DOHH2 (cell line): ENCODE data around the gene FRS3.

ENCODE experiments used
- H3F3A ChIP-seq: fragments of 200-600 bp; sonication (generic), shearing (Covaris generic); 2 replicates; pipeline ENCODE4 v1.6.0; 2016; ENCODE audit warnings: antibody characterized with exemption, mild to moderate bottlenecking; ENCODE audit not compliant: control insufficient read depth, insufficient read depth
- H3K27ac ChIP-seq: fragments of 200-600 bp; sonication (generic); 2 replicates; pipeline ENCODE4 v1.5.1; 2014; ENCODE audit warnings: low read depth, mild to moderate bottlenecking, low read length, moderate library complexity
- H3K27me3 ChIP-seq: fragments of 200-600 bp; sonication (generic); 2 replicates; pipeline ENCODE4 v1.6.1; 2014; ENCODE audit warnings: mild to moderate bottlenecking, low read length, mixed read lengths; ENCODE audit not compliant: control insufficient read depth
- H3K36me3 ChIP-seq: fragments of 200-600 bp; sonication (generic); 2 replicates; pipeline ENCODE4 v1.6.1; 2014; ENCODE audit warnings: mild to moderate bottlenecking, low read length, moderate library complexity, mixed read lengths; ENCODE audit not compliant: control insufficient read depth
- H3K4me1 ChIP-seq: fragments of 200-600 bp; sonication (generic); 2 replicates; pipeline ENCODE4 v1.6.1; 2014; ENCODE audit warnings: mild to moderate bottlenecking, low read length, mixed read lengths; ENCODE audit not compliant: control insufficient read depth
- H3K4me2 ChIP-seq: fragments of 200-600 bp; sonication (generic); 2 replicates; pipeline ENCODE4 v1.6.0; 2014; ENCODE audit warnings: mild to moderate bottlenecking, low read length, moderate library complexity
- H3K4me3 ChIP-seq: fragments of 200-600 bp; sonication (generic); 2 replicates; pipeline ENCODE4 v1.5.1; 2014; ENCODE audit warnings: mild to moderate bottlenecking, low read length, mixed read lengths
- H3K79me2 ChIP-seq: fragments of 200-600 bp; sonication (generic); 2 replicates; pipeline ENCODE4 v1.6.1; 2014; ENCODE audit warnings: mild to moderate bottlenecking, low read length, mixed read lengths; ENCODE audit not compliant: control insufficient read depth
- H3K9me2 ChIP-seq: fragments of 200-600 bp; sonication (generic); replicated peaks from 2 replicates; pipeline ENCODE4 v1.6.1; 2014; ENCODE audit warnings: mild to moderate bottlenecking, low read length, mixed read lengths; ENCODE audit not compliant: control insufficient read depth
- H3K9me3 ChIP-seq: fragments of 200-600 bp; sonication (generic); 2 replicates; pipeline ENCODE4 v1.6.1; 2014; ENCODE audit warnings: antibody characterized with exemption, low read length, mixed read lengths; ENCODE audit not compliant: control insufficient read depth, insufficient read depth
- H4K20me1 ChIP-seq: fragments of 200-600 bp; sonication (generic); 2 replicates; pipeline ENCODE4 v1.6.0; 2014; ENCODE audit warnings: low read depth, mild to moderate bottlenecking, antibody characterized with exemption, low read length, moderate library complexity; ENCODE audit not compliant: control insufficient read depth, insufficient read depth
- EZH2phosphoT487 ChIP-seq: fragments of 200-600 bp; sonication (generic); IDR thresholded peaks from 2 replicates; pipeline ENCODE4 v1.6.1; 2017; ENCODE audit warnings: borderline replicate concordance, mild to moderate bottlenecking, antibody characterized with exemption, low read length, moderate library complexity, mixed read lengths
- TF ChIP-seq, protein P1 (sequence below): fragments of 200-600 bp; sonication (generic); IDR thresholded peaks from one replicate; pipeline ENCODE4 v1.5.1; 2014; ENCODE audit warnings: antibody characterized with exemption, mild to moderate bottlenecking, low read depth, low read length; ENCODE audit not compliant: poor library complexity, severe bottlenecking

FRS3 gene

DNA sequence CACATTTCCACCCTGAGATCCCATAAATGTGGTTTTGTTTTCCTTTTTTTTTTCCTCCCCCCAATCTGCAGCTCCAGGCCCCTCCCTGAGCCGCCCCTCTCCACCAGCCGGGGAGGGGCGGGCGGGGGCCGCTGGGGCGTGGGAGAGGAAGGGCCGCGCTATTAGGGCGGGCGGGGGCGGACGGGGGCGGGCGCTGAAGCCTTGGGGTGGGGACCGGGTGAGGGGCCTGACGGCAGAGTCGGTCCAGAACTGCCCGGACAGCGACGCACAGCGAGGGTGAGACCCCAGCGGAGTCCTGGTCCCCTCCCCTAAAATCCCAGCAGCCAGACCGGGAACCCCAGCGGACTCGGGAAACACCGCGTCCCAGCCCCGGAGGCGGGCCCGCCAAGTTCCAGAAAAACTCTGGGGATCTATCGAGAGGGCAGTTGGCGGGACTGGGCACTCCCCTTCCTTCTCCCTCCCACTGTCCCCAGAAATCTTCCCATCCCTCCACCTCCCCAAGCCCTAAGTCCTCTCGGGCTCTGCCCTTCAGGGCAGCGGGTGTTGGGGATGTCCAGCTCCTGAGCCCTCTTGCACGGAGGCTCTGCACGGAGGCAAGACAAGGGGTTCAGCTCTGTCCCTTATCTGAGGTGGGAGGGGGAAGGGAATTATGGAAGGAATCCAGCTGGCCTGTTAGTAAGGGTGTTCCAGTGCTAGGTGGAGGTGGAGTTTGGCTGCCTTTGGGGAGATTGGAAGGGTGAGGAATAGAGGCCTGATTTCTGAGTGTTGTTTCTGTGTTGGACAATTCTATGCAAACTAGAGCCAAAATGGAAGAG, 1.1 kb upstream of the FRS3 start, which contains the start of gene PRICKLE4:
TSS of gene PRICKLE4 (plus strand) at position 232 of the 815 bp plus-strand sequence. CDS start 2,692 bp downstream, outside the sequence.
- Histone ChIP-seq H4K20me1 (no peaks in the 10 kb centered on the region), H3K27ac (no peak within 1 kb of the TSS), H3K4me1 (peaks cover 38% of the 10 kb centered on the region), H3K4me3 (peak within 1 kb of the TSS; percentile 87), H3K9me2 (no peaks in the 10 kb centered on the region), H3K4me2 (peak within 1 kb of the TSS; percentile 87), H3K79me2 (peaks cover 8% of the 10 kb centered on the region), H3K36me3 (peaks cover 1% of the 10 kb centered on the region), H3K9me3 (no peaks in the 10 kb centered on the region), H3K27me3 (peaks cover 4% of the 10 kb centered on the region), H3F3A (peaks cover 12% of the 10 kb centered on the region)
- no peak for TF ChIP-seq EZH2phosphoT487
- TF ChIP-seq, protein P1, sequence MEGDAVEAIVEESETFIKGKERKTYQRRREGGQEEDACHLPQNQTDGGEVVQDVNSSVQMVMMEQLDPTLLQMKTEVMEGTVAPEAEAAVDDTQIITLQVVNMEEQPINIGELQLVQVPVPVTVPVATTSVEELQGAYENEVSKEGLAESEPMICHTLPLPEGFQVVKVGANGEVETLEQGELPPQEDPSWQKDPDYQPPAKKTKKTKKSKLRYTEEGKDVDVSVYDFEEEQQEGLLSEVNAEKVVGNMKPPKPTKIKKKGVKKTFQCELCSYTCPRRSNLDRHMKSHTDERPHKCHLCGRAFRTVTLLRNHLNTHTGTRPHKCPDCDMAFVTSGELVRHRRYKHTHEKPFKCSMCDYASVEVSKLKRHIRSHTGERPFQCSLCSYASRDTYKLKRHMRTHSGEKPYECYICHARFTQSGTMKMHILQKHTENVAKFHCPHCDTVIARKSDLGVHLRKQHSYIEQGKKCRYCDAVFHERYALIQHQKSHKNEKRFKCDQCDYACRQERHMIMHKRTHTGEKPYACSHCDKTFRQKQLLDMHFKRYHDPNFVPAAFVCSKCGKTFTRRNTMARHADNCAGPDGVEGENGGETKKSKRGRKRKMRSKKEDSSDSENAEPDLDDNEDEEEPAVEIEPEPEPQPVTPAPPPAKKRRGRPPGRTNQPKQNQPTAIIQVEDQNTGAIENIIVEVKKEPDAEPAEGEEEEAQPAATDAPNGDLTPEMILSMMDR, result no peak

DNA sequence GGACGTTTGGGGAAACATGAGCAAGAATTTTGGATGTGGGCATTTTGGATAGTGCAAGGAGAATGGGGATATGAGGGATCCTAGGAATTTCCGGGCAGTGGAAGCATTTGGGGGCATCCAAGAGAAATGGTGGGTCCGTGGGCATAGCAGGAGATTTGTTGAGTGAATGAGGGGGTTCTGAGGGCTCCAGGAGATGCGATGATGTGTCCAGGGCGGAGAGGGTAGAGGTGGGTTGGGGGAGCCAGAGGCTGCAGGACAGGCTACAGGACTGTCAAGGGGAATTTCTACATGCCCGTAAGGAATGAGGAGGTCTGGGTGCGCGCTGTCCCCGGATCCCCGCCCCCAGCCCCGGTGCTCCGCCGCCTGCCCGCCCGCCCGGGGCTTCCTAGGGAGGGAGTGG, 364 bp downstream of the FRS3 start:
- no peaks in the 10 kb centered on the region for H3K9me2 ChIP-seq
- peaks cover 12% of the 10 kb centered on the region for H3F3A ChIP-seq
- H3K9me3 ChIP-seq, result no peaks in the 10 kb centered on the region
- no peak overlapping the region for H3K27ac ChIP-seq
- H3K4me1 ChIP-seq, result peaks cover 24% of the 10 kb centered on the region
- no peaks in the 10 kb centered on the region for H4K20me1 ChIP-seq
- H3K4me3 ChIP-seq, result peak overlapping the region; percentile 82
- TF ChIP-seq EZH2phosphoT487, result no peak
- TF ChIP-seq, protein P1, result no peak
- peaks cover 4% of the 10 kb centered on the region for H3K27me3 ChIP-seq
- H3K79me2 ChIP-seq, result peaks cover 7% of the 10 kb centered on the region
- peak overlapping the region; percentile 86 for H3K4me2 ChIP-seq
- peaks cover 10% of the 10 kb centered on the region for H3K36me3 ChIP-seq

DNA sequence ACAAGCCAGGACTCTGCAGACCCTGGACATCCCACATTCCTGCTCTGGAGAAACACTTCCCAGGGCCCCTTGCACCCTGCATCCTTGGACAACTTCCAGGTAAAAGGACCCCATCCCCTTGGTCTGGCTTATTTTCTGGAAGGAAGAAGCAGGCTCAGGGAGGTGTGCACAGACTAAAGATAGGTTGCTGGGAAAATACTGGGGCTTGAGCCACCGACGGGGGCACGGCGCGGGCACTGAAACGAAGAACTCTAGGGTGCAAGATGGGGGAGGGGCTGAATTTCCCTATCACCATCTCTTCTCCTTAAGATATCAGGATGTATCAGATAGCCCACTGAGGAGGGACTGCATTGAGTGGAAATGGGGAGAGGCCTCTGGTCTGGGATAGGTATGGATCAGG, 805 bp downstream of the FRS3 start:
- Histone ChIP-seq H3K4me2 (peak overlapping the region; percentile 86), H3K27ac (no peak overlapping the region)
- TF ChIP-seq, protein P1, result no peak
- TF ChIP-seq EZH2phosphoT487, result no peak

More for the DNA sequence above, 805 bp downstream of the FRS3 start:
- peaks cover 21% of the 10 kb centered on the region for H3K4me1 ChIP-seq
- H3K36me3 ChIP-seq, result peaks cover 10% of the 10 kb centered on the region
- no peaks in the 10 kb centered on the region for H3K9me2 ChIP-seq
- peaks cover 4% of the 10 kb centered on the region for H3K27me3 ChIP-seq
- peak overlapping the region; percentile 82 for H3K4me3 ChIP-seq
- H4K20me1 ChIP-seq, result no peaks in the 10 kb centered on the region
- H3K79me2 ChIP-seq, result peaks cover 7% of the 10 kb centered on the region
- peaks cover 12% of the 10 kb centered on the region for H3F3A ChIP-seq
- H3K9me3 ChIP-seq, result no peaks in the 10 kb centered on the region
